Liver (tissue), 9 donors: ENCODE data around the gene LPAR1. TPM values are rescaled to one million over a fixed set of nuclear protein-coding genes. Genes with fewer than 3 reads are reported as not detected.

Experiments
- DNase-seq: peaks from one replicate; pipeline ENCODE4 v3.0.0-alpha.2; 2017; ENCODE audit warnings: low spot score
- H3K27ac ChIP-seq, 2 donors: one replicate each; pipeline ENCODE4 v1.7.0; 2013; ENCODE audit warnings: inconsistent platforms in 2 of 2, low read length in 2 of 2, control low read depth in 1 of 2, low read depth in 1 of 2, mild to moderate bottlenecking in 1 of 2
- H3K27me3 ChIP-seq, 4 donors: one replicate each; pipeline versions ENCODE4 v1.6.1 to v1.7.0; 2013; ENCODE audit warnings: low read length in 3 of 4, inconsistent platforms in 1 of 4, mild to moderate bottlenecking in 1 of 4, moderate library complexity in 1 of 4; ENCODE audit not compliant: control insufficient read depth in 4 of 4, insufficient read depth in 4 of 4
- H3K36me3 ChIP-seq, 4 donors: one replicate each; pipeline versions ENCODE4 v1.6.1 to v1.7.0; 2013; ENCODE audit warnings: low read length in 3 of 4, mild to moderate bottlenecking in 3 of 4, low read depth in 1 of 4, moderate library complexity in 1 of 4; ENCODE audit not compliant: control insufficient read depth in 4 of 4, insufficient read depth in 3 of 4
- H3K4me1 ChIP-seq, 4 donors: one replicate each; pipeline versions ENCODE4 v1.6.1 to v1.7.0; 2013; ENCODE audit warnings: low read length in 3 of 4, mild to moderate bottlenecking in 3 of 4, moderate library complexity in 1 of 4; ENCODE audit not compliant: control insufficient read depth in 4 of 4, insufficient read depth in 4 of 4
- H3K4me3 ChIP-seq, 3 donors: one replicate each; pipeline versions ENCODE4 v1.6.1 to v1.7.0; 2013; ENCODE audit warnings: low read length in 3 of 3, control low read depth in 1 of 3, low read depth in 1 of 3, mild to moderate bottlenecking in 1 of 3
- H3K9ac ChIP-seq, 2 donors: one replicate each; pipeline ENCODE4 v1.7.0; 2013; ENCODE audit warnings: low read length in 2 of 2, mild to moderate bottlenecking in 2 of 2, moderate library complexity in 2 of 2, control low read depth in 1 of 2, low read depth in 1 of 2
- H3K9me3 ChIP-seq, 4 donors: one replicate each; pipeline versions ENCODE4 v1.6.1 to v1.7.0; 2013; ENCODE audit warnings: low read length in 3 of 4; ENCODE audit not compliant: control insufficient read depth in 4 of 4
- CTCF ChIP-seq: fragments of 150-350 bp; IDR thresholded peaks from 2 replicates; pipeline ENCODE4 v1.5.1; 2017; ENCODE audit warnings: improper control_type of control experiment, low read depth, low read length; ENCODE audit not compliant: missing input control
- EGR1 ChIP-seq, 2 donors: IDR thresholded peaks; 2 replicates each; pipeline ENCODE4 v1.6.1; 2016 to 2018; ENCODE audit warnings: antibody characterized with exemption in 2 of 2, low read depth in 2 of 2
- FOXA1 ChIP-seq: IDR thresholded peaks from 2 replicates; pipeline ENCODE4 v1.6.1; 2016; ENCODE audit warnings: antibody characterized with exemption
- FOXA2 ChIP-seq: IDR thresholded peaks from 2 replicates; pipeline ENCODE4 v1.6.1; 2016; ENCODE audit warnings: antibody characterized with exemption
- GABPA ChIP-seq, 2 donors: IDR thresholded peaks in 1 of 2; conservative IDR thresholded peaks in 1 of 2; 2 replicates each; pipeline ENCODE4 v1.6.1; 2016; ENCODE audit warnings: antibody characterized with exemption in 2 of 2, mild to moderate bottlenecking in 1 of 2, moderate library complexity in 1 of 2
- HNF4A ChIP-seq, 2 donors: conservative IDR thresholded peaks; 2 replicates each; pipeline ENCODE4 v1.6.1; 2016; ENCODE audit warnings: antibody characterized with exemption in 2 of 2, mild to moderate bottlenecking in 2 of 2
- HNF4G ChIP-seq: IDR thresholded peaks from 2 replicates; pipeline ENCODE4 v1.6.1; 2016; ENCODE audit warnings: antibody characterized with exemption
- JUND ChIP-seq, 2 donors: IDR thresholded peaks; 2 replicates each; pipeline ENCODE4 v1.6.1; 2016; ENCODE audit warnings: antibody characterized with exemption in 2 of 2
- MAX ChIP-seq: IDR thresholded peaks from 2 replicates; pipeline ENCODE4 v1.6.1; 2016; ENCODE audit warnings: antibody characterized with exemption
- NR2F2 ChIP-seq: IDR thresholded peaks from 2 replicates; pipeline ENCODE4 v1.6.1; 2016; ENCODE audit warnings: antibody characterized with exemption
- RAD21 ChIP-seq, 2 donors: IDR thresholded peaks; 2 replicates each; pipeline ENCODE4 v1.6.1; 2016; ENCODE audit warnings: antibody characterized with exemption in 2 of 2, mild to moderate bottlenecking in 2 of 2
- REST ChIP-seq: IDR thresholded peaks from 2 replicates; pipeline ENCODE4 v1.6.1; 2016; ENCODE audit warnings: antibody characterized with exemption, mild to moderate bottlenecking
- RXRA ChIP-seq, 2 donors: IDR thresholded peaks; 2 replicates each; pipeline ENCODE4 v1.6.1; 2017 to 2018; ENCODE audit warnings: antibody characterized with exemption in 2 of 2, mild to moderate bottlenecking in 1 of 2
- SP1 ChIP-seq: IDR thresholded peaks from 2 replicates; pipeline ENCODE4 v1.6.1; 2018; ENCODE audit warnings: antibody characterized with exemption, mild to moderate bottlenecking
- YY1 ChIP-seq: IDR thresholded peaks from 2 replicates; pipeline ENCODE4 v1.6.1; 2016; ENCODE audit warnings: antibody characterized with exemption, mild to moderate bottlenecking
- WGBS: extraction: QIAGEN DNeasy Blood & Tissue Kit; methylation state at CpG from one replicate; pipeline ENCODE4 v1.1.7; 2013; 5-methylcytosine and 5-hydroxymethylcytosine counted together
- polyA plus RNA-seq, 2 donors: library from polyadenylated mRNA; stranded (reverse) in 1 of 2; unstranded in 1 of 2; fragments of 200-250 nt in 1 of 2; fragments of >200 nt in 1 of 2; fragmentation: Nextera tagmentation in 1 of 2; extraction: Ambion mirVana in 1 of 2; gene quantifications; one replicate each; pipeline versions ENCODE4 v1.2.1 to v1.2.3, GENCODE V29; 2013 to 2015
- total RNA-seq, 2 donors: library from RNA; depleted of rRNA; stranded (reverse); fragments of >200 nt; gene quantifications; one replicate each; pipeline ENCODE4 v1.2.3, GENCODE V29; 2014
- TF ChIP-seq, protein P1 (sequence below): IDR thresholded peaks from 2 replicates; pipeline ENCODE4 v1.6.1; 2016; ENCODE audit warnings: antibody characterized with exemption
- TF ChIP-seq, protein P2 (sequence below): IDR thresholded peaks from 2 replicates; pipeline ENCODE4 v1.6.1; 2016; ENCODE audit warnings: antibody characterized with exemption
- donor health status: healthy.
- donor health status: healthy.
- donor health status: healthy.
- donor health status: healthy.
- donor health status: healthy.

LPAR1 gene
- total and polyA plus RNA-seq, 4 donors, result 0.51 to 3.6 (median 1.1) TPM

- TF ChIP-seq MAX, result no peak
Measured at GRCh38 chr9:110890416-110890815, 147.9 kb downstream of the LPAR1 start (continued).

DNA sequence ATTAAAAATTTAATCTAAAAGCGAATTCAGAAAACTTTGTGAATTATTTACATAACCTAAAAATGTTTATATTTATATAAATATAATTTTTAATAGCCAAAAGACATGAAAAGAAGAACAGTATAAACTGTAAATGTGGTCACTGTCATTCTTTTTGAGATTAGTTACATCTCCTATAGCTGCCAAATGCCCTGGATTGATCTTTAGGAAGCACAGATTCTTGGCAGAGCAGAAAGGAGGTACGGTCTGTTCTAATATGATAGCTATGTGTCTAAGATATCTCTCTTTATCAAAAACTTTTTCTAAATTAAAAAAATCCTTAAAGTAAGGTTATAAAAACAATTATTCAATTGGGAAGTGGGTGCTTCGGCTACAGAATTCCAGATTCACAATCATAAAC is 151.0 kb downstream of the LPAR1 start:
- DNase-seq, result no peak
- no peak overlapping the region for H3K9ac ChIP-seq
- H3K27me3 ChIP-seq, result no peaks in the 10 kb centered on the region
- no peak overlapping the region for H3K27ac ChIP-seq
- TF ChIP-seq GABPA (IDR thresholded peaks at IDR 0.05 in 1 of 2, conservative IDR thresholded peaks at IDR 0.05 in 1 of 2), result no peak
- TF ChIP-seq SP1, result no peak
- TF ChIP-seq FOXA2, result no peak
- TF ChIP-seq REST, result no peak
- TF ChIP-seq YY1, result no peak
- TF ChIP-seq CTCF, result no peak
- TF ChIP-seq FOXA1, result no peak
- no peak for TF ChIP-seq HNF4G
- no peak for TF ChIP-seq HNF4A (conservative IDR thresholded peaks at IDR 0.05)
- TF ChIP-seq EGR1 (IDR thresholded peaks at IDR 0.05; ENCODE audit: low read depth in 2 of 2), result no peak
- H3K9me3 ChIP-seq, result no peaks in the 10 kb centered on the region
- H3K4me3 ChIP-seq, result no peak overlapping the region
- no peaks in the 10 kb centered on the region for H3K4me1 ChIP-seq
- WGBS, result 80% methylated on average over 3 of the region's 3 CpGs
- no peaks in the 10 kb centered on the region for H3K36me3 ChIP-seq

DNA sequence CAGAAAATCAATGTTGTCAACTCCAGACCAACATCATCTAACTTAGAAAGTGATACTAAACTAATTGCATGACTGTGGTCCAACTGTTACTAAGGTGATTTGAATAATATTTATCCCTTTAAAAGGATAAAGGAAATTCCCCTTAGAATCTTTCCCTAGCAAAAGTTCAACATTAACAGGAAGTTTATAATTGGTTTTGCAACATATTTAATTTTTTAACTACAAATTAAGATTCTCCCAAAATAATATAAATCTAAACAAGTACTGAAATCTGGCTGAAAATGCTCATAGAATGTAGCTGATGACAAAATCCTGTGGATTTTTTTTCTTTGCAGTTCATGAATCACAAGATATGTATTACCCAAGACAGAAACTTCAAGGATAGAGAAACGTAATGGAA is 151.4 kb downstream of the LPAR1 start:
- WGBS, result 63% methylated on average over 1 of the region's 1 CpG
- TF ChIP-seq MAX, result no peak
- no peaks in the 10 kb centered on the region for H3K9me3 ChIP-seq
- H3K36me3 ChIP-seq, result no peaks in the 10 kb centered on the region
- H3K4me3 ChIP-seq, result no peak overlapping the region
- H3K27ac ChIP-seq, result no peak overlapping the region
- no peak overlapping the region for H3K9ac ChIP-seq
- DNase-seq, result no peak
- H3K27me3 ChIP-seq, result no peaks in the 10 kb centered on the region
- no peaks in the 10 kb centered on the region for H3K4me1 ChIP-seq

DNA sequence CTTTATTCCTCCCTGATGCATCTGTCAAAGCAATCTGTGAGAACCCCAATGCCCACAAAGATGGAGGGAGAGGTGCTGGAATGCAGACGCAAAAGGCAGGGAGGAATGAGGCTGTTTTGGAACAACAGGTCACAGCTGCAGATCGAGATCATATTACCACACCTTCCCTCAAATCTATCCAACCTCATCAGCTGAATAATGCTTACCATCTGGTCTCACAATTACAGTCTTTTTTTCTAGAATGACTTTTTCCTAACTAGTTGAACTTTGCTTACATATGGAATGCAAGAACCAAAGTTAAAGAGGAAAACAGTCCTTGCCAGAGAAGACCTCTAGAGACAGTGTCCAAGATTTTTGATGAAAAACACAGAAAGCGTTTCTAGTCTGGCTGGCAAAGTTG is 158.1 kb downstream of the LPAR1 start:
- H3K27me3 ChIP-seq, result no peaks in the 10 kb centered on the region
- no peaks in the 10 kb centered on the region for H3K4me1 ChIP-seq
- no peak for DNase-seq
- H3K36me3 ChIP-seq, result no peaks in the 10 kb centered on the region
- H3K4me3 ChIP-seq, result no peak overlapping the region
- no peak overlapping the region for H3K27ac ChIP-seq
- WGBS, result 75% methylated on average over 3 of the region's 3 CpGs
- no peak overlapping the region for H3K9ac ChIP-seq
- no peaks in the 10 kb centered on the region for H3K9me3 ChIP-seq
- TF ChIP-seq SP1, result no peak
- TF ChIP-seq, protein P1, sequence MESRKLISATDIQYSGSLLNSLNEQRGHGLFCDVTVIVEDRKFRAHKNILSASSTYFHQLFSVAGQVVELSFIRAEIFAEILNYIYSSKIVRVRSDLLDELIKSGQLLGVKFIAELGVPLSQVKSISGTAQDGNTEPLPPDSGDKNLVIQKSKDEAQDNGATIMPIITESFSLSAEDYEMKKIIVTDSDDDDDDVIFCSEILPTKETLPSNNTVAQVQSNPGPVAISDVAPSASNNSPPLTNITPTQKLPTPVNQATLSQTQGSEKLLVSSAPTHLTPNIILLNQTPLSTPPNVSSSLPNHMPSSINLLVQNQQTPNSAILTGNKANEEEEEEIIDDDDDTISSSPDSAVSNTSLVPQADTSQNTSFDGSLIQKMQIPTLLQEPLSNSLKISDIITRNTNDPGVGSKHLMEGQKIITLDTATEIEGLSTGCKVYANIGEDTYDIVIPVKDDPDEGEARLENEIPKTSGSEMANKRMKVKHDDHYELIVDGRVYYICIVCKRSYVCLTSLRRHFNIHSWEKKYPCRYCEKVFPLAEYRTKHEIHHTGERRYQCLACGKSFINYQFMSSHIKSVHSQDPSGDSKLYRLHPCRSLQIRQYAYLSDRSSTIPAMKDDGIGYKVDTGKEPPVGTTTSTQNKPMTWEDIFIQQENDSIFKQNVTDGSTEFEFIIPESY, result no peak
- TF ChIP-seq, protein P2, sequence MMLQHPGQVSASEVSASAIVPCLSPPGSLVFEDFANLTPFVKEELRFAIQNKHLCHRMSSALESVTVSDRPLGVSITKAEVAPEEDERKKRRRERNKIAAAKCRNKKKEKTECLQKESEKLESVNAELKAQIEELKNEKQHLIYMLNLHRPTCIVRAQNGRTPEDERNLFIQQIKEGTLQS, result no peak
- no peak for TF ChIP-seq EGR1 (IDR thresholded peaks at IDR 0.05; ENCODE audit: low read depth in 2 of 2)
- no peak for TF ChIP-seq NR2F2
- TF ChIP-seq RAD21 (IDR thresholded peaks at IDR 0.05), result no peak
- no peak for TF ChIP-seq HNF4G
- no peak for TF ChIP-seq JUND (IDR thresholded peaks at IDR 0.05)
- no peak for TF ChIP-seq RXRA (IDR thresholded peaks at IDR 0.05)
- no peak for TF ChIP-seq MAX
- no peak for TF ChIP-seq FOXA1
